ENCODE measurements around the gene TAS1R1.

The TAS1R1 gene

DNA sequence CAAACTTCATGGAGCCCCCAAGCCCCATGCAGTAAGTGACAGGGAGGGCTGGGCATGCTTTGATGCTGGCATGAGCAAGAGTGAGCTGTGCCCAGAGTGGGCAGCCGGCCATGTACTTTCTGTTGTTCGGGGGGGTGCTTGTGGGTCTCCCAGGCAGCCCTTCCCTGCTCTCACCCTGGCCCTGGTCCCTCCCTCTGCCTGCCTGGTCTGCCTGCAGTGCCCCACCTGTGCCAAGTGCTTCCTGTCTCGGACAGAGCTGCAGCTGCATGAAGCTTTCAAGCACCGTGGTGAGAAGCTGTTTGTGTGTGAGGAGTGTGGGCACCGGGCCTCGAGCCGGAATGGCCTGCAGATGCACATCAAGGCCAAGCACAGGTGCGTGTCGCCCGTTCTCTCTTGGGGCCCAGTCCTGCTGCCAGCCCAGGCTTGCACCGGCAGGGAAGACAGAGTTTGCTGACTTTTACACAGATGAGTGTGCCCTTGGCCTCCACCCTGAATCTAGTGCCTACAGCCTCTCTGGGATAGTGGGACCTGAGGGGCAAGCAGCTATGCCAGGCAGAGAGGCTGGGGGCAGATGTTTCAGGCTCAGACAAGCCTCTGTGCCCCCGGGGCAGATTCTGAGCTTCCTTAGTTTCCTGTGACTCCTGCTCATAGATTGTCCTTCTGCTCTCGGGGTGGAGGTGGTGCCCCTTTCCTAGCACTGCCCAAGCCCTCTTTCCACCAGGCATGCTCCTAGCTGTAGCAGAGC lies 32.3 kb downstream of the TAS1R1 start:
- Histone ChIP-seq H3K4me1 (ENCODE audit: control insufficient read depth, insufficient read depth, low read length) (no peaks in the 10 kb centered on the region), H3K4me3 (ENCODE audit: low read depth, low read length) (no peak overlapping the region), H3K9me3 (ENCODE audit: control insufficient read depth, insufficient read depth, low read length) (no peaks in the 10 kb centered on the region), H3K36me3 (ENCODE audit: control insufficient read depth, insufficient read depth, low read length) (peaks cover 20% of the 10 kb centered on the region), H3K9ac (ENCODE audit: low read depth, low read length) (no peak overlapping the region), H3K27me3 (ENCODE audit: control insufficient read depth, insufficient read depth, low read length) (no peaks in the 10 kb centered on the region)

DNA sequence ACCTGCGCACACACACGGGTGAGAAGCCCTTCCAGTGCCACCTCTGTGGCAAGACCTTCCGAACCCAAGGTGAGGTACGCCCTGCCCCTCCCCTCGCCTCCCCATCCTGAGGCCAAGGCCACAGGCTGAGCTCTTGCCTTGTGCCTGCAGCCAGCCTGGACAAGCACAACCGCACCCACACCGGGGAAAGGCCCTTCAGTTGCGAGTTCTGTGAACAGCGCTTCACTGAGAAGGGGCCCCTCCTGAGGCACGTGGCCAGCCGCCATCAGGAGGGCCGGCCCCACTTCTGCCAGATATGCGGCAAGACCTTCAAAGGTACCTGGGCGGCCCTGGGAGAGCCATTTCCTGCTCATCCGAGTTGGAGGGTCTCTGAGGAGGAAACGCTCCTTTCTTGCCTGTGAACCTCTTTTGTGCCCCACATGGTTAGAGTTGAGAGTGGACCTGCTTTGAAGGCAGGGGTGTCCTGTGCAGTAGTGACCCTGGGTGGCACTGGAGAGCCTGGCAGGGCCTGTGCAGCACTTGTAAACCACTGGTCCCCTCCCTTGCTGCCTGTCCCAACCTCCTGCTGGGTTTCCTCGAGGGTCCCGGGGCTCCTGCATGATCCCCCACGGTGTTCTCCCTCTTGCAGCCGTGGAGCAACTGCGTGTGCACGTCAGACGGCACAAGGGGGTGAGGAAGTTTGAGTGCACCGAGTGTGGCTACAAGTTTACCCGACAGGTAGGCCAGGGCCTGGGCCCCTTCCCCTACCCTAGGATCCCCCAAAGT lies 33.2 kb downstream of the TAS1R1 start:
- Histone ChIP-seq H3K4me3 (ENCODE audit: low read depth, low read length) (no peak overlapping the region), H3K9ac (ENCODE audit: low read depth, low read length) (no peak overlapping the region), H3K27me3 (ENCODE audit: control insufficient read depth, insufficient read depth, low read length) (no peaks in the 10 kb centered on the region), H3K36me3 (ENCODE audit: control insufficient read depth, insufficient read depth, low read length) (peaks cover 29% of the 10 kb centered on the region), H3K9me3 (ENCODE audit: control insufficient read depth, insufficient read depth, low read length) (no peaks in the 10 kb centered on the region), H3K4me1 (ENCODE audit: control insufficient read depth, insufficient read depth, low read length) (no peaks in the 10 kb centered on the region)

DNA sequence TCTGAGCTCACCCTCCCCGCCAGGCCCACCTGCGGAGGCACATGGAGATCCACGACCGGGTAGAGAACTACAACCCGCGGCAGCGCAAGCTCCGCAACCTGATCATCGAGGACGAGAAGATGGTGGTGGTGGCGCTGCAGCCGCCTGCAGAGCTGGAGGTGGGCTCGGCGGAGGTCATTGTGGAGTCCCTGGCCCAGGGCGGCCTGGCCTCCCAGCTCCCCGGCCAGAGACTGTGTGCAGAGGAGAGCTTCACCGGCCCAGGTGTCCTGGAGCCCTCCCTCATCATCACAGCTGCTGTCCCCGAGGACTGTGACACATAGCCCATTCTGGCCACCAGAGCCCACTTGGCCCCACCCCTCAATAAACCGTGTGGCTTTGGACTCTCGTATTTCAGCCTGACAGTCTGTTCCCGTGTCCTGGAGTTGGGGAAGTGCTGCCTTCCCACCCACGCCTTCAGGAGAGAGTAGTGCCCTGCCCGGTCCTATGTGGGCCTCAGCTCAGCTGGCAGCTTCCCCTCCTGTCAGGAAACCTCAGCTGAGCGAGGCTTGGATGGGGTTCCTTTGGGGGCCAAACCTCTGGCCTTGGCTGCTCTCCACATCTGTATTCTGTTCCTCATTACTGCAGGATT lies 33.9 kb downstream of the TAS1R1 start:
- Histone ChIP-seq H3K9ac (ENCODE audit: low read depth, low read length) (no peak overlapping the region), H3K27me3 (ENCODE audit: control insufficient read depth, insufficient read depth, low read length) (no peaks in the 10 kb centered on the region), H3K4me1 (ENCODE audit: control insufficient read depth, insufficient read depth, low read length) (no peaks in the 10 kb centered on the region), H3K36me3 (ENCODE audit: control insufficient read depth, insufficient read depth, low read length) (peaks cover 36% of the 10 kb centered on the region), H3K4me3 (ENCODE audit: low read depth, low read length) (no peak overlapping the region), H3K9me3 (ENCODE audit: control insufficient read depth, insufficient read depth, low read length) (no peaks in the 10 kb centered on the region)

DNA sequence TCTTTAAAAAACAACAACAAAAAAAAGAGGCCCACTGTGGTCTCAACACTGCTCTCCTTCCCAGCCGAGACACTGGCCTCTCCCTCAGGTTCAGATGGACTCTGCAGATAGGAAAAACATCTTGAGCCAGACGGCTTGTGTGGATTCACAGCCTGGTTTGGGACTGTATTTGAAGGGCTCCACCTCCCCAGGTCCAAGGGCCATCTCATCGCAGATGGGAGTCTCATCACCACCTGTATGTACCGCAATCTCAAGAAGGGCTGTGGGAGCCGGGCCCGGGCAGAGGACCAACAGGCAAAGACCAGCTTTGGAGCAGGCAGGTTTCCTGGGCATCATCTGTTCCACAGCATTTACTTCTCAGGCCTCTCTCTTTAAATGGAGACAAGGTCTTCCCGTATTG lies 34.9 kb downstream of the TAS1R1 start:
- Histone ChIP-seq H3K4me1 (ENCODE audit: control insufficient read depth, insufficient read depth, low read length) (no peaks in the 10 kb centered on the region), H3K4me3 (ENCODE audit: low read depth, low read length) (no peak overlapping the region), H3K9ac (ENCODE audit: low read depth, low read length) (no peak overlapping the region), H3K9me3 (ENCODE audit: control insufficient read depth, insufficient read depth, low read length) (no peaks in the 10 kb centered on the region), H3K27me3 (ENCODE audit: control insufficient read depth, insufficient read depth, low read length) (no peaks in the 10 kb centered on the region), H3K36me3 (ENCODE audit: control insufficient read depth, insufficient read depth, low read length) (peaks cover 44% of the 10 kb centered on the region)

DNA sequence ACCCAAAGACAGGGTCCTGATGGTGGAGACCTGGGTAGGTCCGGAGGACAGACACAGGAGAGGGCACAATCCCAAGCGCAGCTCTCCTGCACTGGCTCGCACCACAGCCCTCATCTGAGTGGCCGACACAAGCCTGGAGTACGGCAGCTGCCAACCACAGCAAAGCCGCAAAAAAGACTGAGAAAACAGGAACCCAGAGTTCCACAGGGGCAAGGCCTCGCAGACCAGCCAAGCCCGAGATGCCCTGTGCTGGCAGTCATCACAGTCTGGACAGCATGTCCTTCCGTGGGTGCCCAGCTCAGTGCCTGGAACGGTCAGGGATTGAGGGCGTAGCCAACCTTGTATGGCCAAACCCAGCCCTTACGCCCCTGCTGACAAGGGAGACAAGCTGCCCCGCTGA lies 36.1 kb downstream of the TAS1R1 start:
- Histone ChIP-seq H3K9ac (ENCODE audit: low read depth, low read length) (no peak overlapping the region), H3K36me3 (ENCODE audit: control insufficient read depth, insufficient read depth, low read length) (peaks cover 55% of the 10 kb centered on the region), H3K9me3 (ENCODE audit: control insufficient read depth, insufficient read depth, low read length) (no peaks in the 10 kb centered on the region)

DNA sequence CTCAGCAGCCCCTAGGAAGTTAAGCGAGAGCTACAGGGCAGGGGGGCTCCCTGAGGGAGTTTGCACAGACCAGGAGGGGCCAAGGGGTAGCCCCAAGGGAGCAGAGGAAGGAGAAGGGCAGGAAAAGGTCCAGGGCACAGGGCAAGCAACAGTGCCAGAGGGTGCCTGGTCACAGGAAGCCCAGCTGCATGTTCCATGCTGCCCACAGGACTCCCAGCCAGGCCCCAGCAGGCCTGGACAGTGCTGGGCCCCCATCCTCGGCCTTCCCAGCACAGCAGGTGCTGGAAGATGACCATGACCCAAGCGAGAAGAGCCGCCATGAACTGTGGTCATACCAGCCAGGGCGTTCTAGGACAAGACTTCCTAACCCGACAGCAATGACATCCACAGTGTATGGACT lies 36.5 kb downstream of the TAS1R1 start:
- Histone ChIP-seq H3K4me1 (ENCODE audit: control insufficient read depth, insufficient read depth, low read length) (no peaks in the 10 kb centered on the region), H3K9me3 (ENCODE audit: control insufficient read depth, insufficient read depth, low read length) (no peaks in the 10 kb centered on the region), H3K36me3 (ENCODE audit: control insufficient read depth, insufficient read depth, low read length) (peaks cover 57% of the 10 kb centered on the region)

More for the DNA sequence above, 36.1 kb downstream of the TAS1R1 start:
- Histone ChIP-seq H3K4me1 (ENCODE audit: control insufficient read depth, insufficient read depth, low read length) (no peaks in the 10 kb centered on the region), H3K4me3 (ENCODE audit: low read depth, low read length) (no peak overlapping the region), H3K27me3 (ENCODE audit: control insufficient read depth, insufficient read depth, low read length) (no peaks in the 10 kb centered on the region)

DNA sequence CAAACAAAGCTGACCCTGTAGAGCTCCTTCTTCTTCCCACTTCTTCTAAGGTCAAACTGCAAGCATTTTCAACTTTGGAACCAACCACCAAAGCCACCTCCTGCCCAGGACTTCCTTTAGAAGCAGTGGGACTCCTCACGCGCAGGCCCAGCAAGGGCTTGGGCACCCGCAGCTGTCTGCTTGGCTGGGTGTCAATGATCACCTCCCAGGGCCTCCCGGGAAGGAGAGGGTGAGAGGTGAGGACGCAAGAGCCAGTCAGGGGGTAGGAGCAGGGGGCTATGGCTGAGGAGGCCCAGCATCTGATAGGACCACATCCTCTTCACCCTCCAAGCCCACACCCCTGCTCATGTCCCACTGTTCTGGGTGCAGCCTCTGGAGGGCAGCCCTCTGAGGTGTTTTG lies 37.3 kb downstream of the TAS1R1 start:
- H3K4me3 ChIP-seq (ENCODE audit: low read depth, low read length) = no peak overlapping the region
- H3K9me3 ChIP-seq (ENCODE audit: control insufficient read depth, insufficient read depth, low read length) = no peaks in the 10 kb centered on the region
- peaks cover 64% of the 10 kb centered on the region for H3K36me3 ChIP-seq (ENCODE audit: control insufficient read depth, insufficient read depth, low read length)
- H3K4me1 ChIP-seq (ENCODE audit: control insufficient read depth, insufficient read depth, low read length) = no peaks in the 10 kb centered on the region
- no peak overlapping the region for H3K9ac ChIP-seq (ENCODE audit: low read depth, low read length)
- no peaks in the 10 kb centered on the region for H3K27me3 ChIP-seq (ENCODE audit: control insufficient read depth, insufficient read depth, low read length)

More for the DNA sequence above, 36.5 kb downstream of the TAS1R1 start:
- no peak overlapping the region for H3K9ac ChIP-seq (ENCODE audit: low read depth, low read length)
- no peak overlapping the region for H3K4me3 ChIP-seq (ENCODE audit: low read depth, low read length)
- no peaks in the 10 kb centered on the region for H3K27me3 ChIP-seq (ENCODE audit: control insufficient read depth, insufficient read depth, low read length)

DNA sequence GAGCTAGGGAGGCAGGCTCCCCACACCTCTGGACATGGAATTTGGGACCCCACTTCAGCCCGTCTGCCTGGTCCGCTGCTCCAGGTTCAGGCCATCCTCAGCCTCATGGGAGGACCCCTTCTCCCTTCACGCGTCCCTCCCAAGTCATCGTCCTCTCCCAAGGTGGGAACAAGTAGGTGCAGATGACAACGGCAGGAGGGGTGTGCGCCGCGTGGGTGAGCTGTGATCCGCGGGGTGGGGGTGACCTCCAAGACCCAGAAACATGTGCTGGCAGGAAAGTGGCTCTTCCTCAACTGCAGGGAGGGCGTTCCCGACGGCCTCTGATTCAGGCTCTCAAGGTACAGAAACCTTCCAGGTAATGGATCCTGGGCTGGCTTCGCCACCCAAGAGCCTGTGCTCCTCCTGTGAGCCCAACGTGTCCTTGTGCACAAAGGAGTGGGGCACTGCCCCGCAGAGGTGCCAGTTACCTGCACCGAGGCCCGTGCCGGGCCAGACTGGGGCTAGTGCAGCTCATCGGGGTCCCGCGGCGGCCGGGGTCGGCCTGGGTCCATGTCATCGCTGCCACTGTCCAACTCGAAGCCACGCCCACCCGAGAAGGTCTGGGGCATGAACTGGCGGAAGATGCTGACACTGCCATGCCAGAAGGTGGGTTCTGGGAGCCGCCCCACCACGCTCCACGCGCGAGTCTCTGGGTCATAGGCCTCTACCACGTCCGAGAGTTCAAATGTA lies 37.9 kb downstream of the TAS1R1 start:
- Histone ChIP-seq H3K27me3 (ENCODE audit: control insufficient read depth, insufficient read depth, low read length) (no peaks in the 10 kb centered on the region), H3K4me1 (ENCODE audit: control insufficient read depth, insufficient read depth, low read length) (no peaks in the 10 kb centered on the region), H3K4me3 (ENCODE audit: low read depth, low read length) (no peak overlapping the region), H3K9ac (ENCODE audit: low read depth, low read length) (no peak overlapping the region), H3K9me3 (ENCODE audit: control insufficient read depth, insufficient read depth, low read length) (no peaks in the 10 kb centered on the region), H3K36me3 (ENCODE audit: control insufficient read depth, insufficient read depth, low read length) (peaks cover 64% of the 10 kb centered on the region)

DNA sequence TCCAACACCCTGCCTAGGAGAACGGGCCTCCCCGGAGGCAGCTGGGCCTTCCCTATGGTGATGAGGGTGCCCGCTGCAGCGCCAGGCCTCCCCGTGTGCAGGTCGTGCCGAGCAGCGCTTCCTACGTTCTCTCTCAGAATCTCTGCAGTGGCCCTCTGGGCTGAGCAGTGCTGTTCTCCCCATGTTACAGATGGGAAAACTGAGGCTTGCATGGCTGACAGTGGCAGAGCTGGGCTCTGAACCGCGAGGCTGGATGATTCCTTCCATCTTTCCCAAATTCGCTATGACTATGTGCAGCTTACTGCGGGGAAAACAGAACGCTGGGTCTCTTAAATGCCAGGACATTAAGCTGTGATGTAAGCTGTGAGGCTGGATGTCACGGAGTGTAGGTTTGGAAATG lies 38.7 kb downstream of the TAS1R1 start:
- H3K36me3 ChIP-seq (ENCODE audit: control insufficient read depth, insufficient read depth, low read length) = peaks cover 62% of the 10 kb centered on the region
- no peaks in the 10 kb centered on the region for H3K9me3 ChIP-seq (ENCODE audit: control insufficient read depth, insufficient read depth, low read length)
- no peaks in the 10 kb centered on the region for H3K27me3 ChIP-seq (ENCODE audit: control insufficient read depth, insufficient read depth, low read length)
- H3K4me3 ChIP-seq (ENCODE audit: low read depth, low read length) = no peak overlapping the region
- no peak overlapping the region for H3K9ac ChIP-seq (ENCODE audit: low read depth, low read length)
- H3K4me1 ChIP-seq (ENCODE audit: control insufficient read depth, insufficient read depth, low read length) = no peaks in the 10 kb centered on the region

DNA sequence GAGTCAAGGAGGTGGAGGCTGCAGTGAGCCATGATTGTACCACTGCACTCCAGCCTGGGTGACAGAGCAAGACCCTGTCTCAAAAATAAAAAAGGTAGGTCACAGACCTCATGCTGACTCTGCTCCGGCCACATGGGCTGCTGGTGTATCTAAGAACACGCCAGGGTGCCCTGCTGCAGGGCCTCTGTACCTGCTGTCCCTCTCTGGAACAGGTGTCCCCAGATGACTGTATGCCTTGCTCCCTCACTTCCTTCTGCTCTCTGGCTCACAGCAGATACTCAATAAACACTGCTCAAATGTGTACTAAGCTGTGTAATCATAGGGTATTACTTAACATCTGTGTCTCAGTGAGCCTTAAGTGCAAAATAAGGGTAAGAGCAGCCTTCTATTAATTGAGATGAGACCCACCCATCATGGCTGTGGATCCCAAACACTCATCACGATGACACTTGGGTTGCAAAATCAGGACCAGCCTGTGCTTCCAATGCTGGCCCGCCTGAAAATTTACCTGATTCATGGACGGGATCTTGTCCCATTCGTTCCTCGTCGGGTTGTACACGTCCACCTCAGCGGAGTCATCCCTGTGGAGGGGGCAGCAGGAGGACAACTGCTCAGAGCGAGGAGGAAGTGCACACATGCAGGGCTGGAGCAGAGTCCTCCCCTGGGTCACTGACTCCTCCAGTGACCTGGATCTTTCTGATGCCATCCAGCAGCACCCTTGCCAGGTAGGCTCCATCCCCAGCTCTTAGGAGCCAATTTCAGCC lies 40.1 kb downstream of the TAS1R1 start:
- Histone ChIP-seq H3K4me3 (ENCODE audit: low read depth, low read length) (no peak overlapping the region), H3K4me1 (ENCODE audit: control insufficient read depth, insufficient read depth, low read length) (peaks cover 3% of the 10 kb centered on the region), H3K9ac (ENCODE audit: low read depth, low read length) (no peak overlapping the region), H3K36me3 (ENCODE audit: control insufficient read depth, insufficient read depth, low read length) (peaks cover 62% of the 10 kb centered on the region), H3K27me3 (ENCODE audit: control insufficient read depth, insufficient read depth, low read length) (no peaks in the 10 kb centered on the region), H3K9me3 (ENCODE audit: control insufficient read depth, insufficient read depth, low read length) (no peaks in the 10 kb centered on the region)

DNA sequence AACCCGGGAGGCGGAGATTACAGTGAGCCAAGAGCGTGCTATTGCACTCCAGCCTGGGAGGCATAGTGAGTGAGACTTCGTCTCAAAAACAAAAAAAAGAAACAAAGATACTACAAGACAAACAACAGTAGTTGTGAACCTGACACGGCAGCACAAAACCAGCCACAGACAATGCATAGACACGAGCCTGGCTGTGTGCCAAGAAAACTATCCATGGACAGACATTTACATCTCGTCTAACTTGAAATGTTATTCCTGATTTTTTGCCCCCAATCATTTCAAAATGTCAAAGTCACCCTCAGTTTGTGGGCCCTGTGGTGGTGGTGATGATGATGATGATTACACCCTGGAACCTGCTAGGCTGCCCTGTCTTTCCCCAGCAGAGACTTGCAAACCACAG lies 41.2 kb downstream of the TAS1R1 start:
- no peaks in the 10 kb centered on the region for H3K27me3 ChIP-seq (ENCODE audit: control insufficient read depth, insufficient read depth, low read length)
- no peaks in the 10 kb centered on the region for H3K9me3 ChIP-seq (ENCODE audit: control insufficient read depth, insufficient read depth, low read length)
- H3K36me3 ChIP-seq (ENCODE audit: control insufficient read depth, insufficient read depth, low read length) = peaks cover 62% of the 10 kb centered on the region
- peaks cover 7% of the 10 kb centered on the region for H3K4me1 ChIP-seq (ENCODE audit: control insufficient read depth, insufficient read depth, low read length)
- no peak overlapping the region for H3K4me3 ChIP-seq (ENCODE audit: low read depth, low read length)
- no peak overlapping the region for H3K9ac ChIP-seq (ENCODE audit: low read depth, low read length)
